ENCODE measurements around the gene SPACA7.

GRCh38 chr13:112464720-112465119 is 88.6 kb downstream of the SPACA7 start:
- TF ChIP-seq EZH2 (IDR thresholded peaks at IDR 0.05; ENCODE audit: low read length, unreplicated experiment) (no peak), CTCF (conservative IDR thresholded peaks at IDR 0.05; ENCODE audit: low read depth, low read length) (no peak), EZH2phosphoT487 (IDR thresholded peaks at IDR 0.05; ENCODE audit: borderline replicate concordance, low read length) (no peak)
